Parathyroid adenoma (tissue), 2 donors: ENCODE results near the gene FZD4.

Experiments
- H2AFZ ChIP-seq: fragments of 300-600 bp; sonication (generic); one replicate; pipeline ENCODE4 v1.7.0; 2017; ENCODE audit warnings: antibody characterized with exemption, mild to moderate bottlenecking
- H3K27ac ChIP-seq: fragments of 300-600 bp; sonication (generic); one replicate; pipeline ENCODE4 v1.7.0; 2017
- H3K27me3 ChIP-seq: fragments of 300-600 bp; sonication (generic); one replicate; pipeline ENCODE4 v1.7.0; 2017; ENCODE audit warnings: low read length; ENCODE audit not compliant: control insufficient read depth, insufficient read depth
- H3K36me3 ChIP-seq: fragments of 300-600 bp; sonication (generic); one replicate; pipeline ENCODE4 v1.7.0; 2017; ENCODE audit warnings: low read length; ENCODE audit not compliant: control insufficient read depth, insufficient read depth
- H3K4me1 ChIP-seq: fragments of 300-600 bp; sonication (generic); one replicate; pipeline ENCODE4 v1.7.0; 2017; ENCODE audit warnings: control low read depth
- H3K4me2 ChIP-seq: fragments of 300-600 bp; sonication (generic); one replicate; pipeline ENCODE4 v1.7.0; 2017; ENCODE audit warnings: low read length
- H3K4me3 ChIP-seq: fragments of 300-600 bp; sonication (generic); one replicate; pipeline ENCODE4 v1.7.0; 2017; ENCODE audit warnings: low read depth, low read length
- H3K79me2 ChIP-seq: fragments of 300-600 bp; sonication (generic); one replicate; pipeline ENCODE4 v1.7.0; 2017; ENCODE audit warnings: control low read depth
- H3K9ac ChIP-seq: fragments of 300-600 bp; sonication (generic); one replicate; pipeline ENCODE4 v1.7.0; 2017; ENCODE audit warnings: mild to moderate bottlenecking
- H3K9me3 ChIP-seq: fragments of 300-600 bp; sonication (generic); one replicate; pipeline ENCODE4 v1.7.0; 2017; ENCODE audit warnings: low read length; ENCODE audit not compliant: control insufficient read depth
- CTCF ChIP-seq: fragments of 300-600 bp; sonication (generic); IDR thresholded peaks from one replicate; pipeline ENCODE4 v1.7.0; 2017; ENCODE audit warnings: antibody characterized with exemption, mild to moderate bottlenecking
- donor health status: primary hyperparathyroidism.

The FZD4 gene

GRCh38 chr11:86990031-86990430 is 34.8 kb upstream of the FZD4 start:
- no peaks in the 10 kb centered on the region for H3K36me3 ChIP-seq
- no peaks in the 10 kb centered on the region for H3K79me2 ChIP-seq
- H3K4me3 ChIP-seq, result no peak overlapping the region
- peaks cover 4% of the 10 kb centered on the region for H3K4me1 ChIP-seq
- H3K9ac ChIP-seq, result no peak overlapping the region
- no peaks in the 10 kb centered on the region for H3K9me3 ChIP-seq
- H2AFZ ChIP-seq, result no peak overlapping the region
- TF ChIP-seq CTCF, result no peak
- H3K27me3 ChIP-seq, result no peaks in the 10 kb centered on the region
- H3K27ac ChIP-seq, result no peak overlapping the region
- H3K4me2 ChIP-seq, result no peak overlapping the region

GRCh38 chr11:86988351-86988881 is 33.2 kb upstream of the FZD4 start:
- Histone ChIP-seq H2AFZ (no peak overlapping the region), H3K4me1 (peaks cover 2% of the 10 kb centered on the region), H3K9me3 (no peaks in the 10 kb centered on the region), H3K27me3 (no peaks in the 10 kb centered on the region), H3K79me2 (no peaks in the 10 kb centered on the region), H3K27ac (no peak overlapping the region), H3K4me3 (no peak overlapping the region), H3K9ac (no peak overlapping the region), H3K36me3 (no peaks in the 10 kb centered on the region), H3K4me2 (no peak overlapping the region)
- TF ChIP-seq CTCF, result no peak

- no peak for TF ChIP-seq CTCF
- Histone ChIP-seq H2AFZ (no peak overlapping the region), H3K4me1 (no peaks in the 10 kb centered on the region), H3K36me3 (no peaks in the 10 kb centered on the region), H3K79me2 (no peaks in the 10 kb centered on the region), H3K27ac (no peak overlapping the region), H3K9me3 (no peaks in the 10 kb centered on the region), H3K4me2 (no peak overlapping the region), H3K9ac (no peak overlapping the region), H3K4me3 (no peak overlapping the region), H3K27me3 (no peaks in the 10 kb centered on the region)
These were observed 32.5 kb upstream of the FZD4 start for GRCh38 chr11:86987679-86988078.

DNA sequence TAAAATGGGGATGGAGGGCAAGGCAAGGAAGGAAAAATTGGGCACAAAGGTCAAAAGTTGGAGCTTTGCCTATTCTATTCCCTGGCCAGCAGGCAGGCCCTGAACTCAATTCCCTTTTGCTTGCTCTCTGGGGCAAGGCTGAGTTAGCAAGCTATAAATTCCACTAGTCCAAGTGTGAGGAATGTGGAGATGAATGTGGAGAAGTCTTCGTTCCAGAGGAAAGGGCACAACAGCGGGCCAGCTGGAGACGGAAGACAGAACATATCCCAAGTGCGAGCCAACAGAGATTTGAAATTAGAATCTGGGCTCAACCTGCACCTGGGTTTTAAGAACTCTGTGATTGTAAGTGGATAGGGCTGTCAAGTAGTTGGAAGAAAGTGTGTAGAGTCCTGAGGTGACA is 29.5 kb upstream of the FZD4 start:
- no peak overlapping the region for H2AFZ ChIP-seq
- no peak overlapping the region for H3K9ac ChIP-seq
- H3K4me1 ChIP-seq, result peaks cover 6% of the 10 kb centered on the region
- H3K9me3 ChIP-seq, result no peaks in the 10 kb centered on the region
- H3K4me3 ChIP-seq, result no peak overlapping the region
- H3K79me2 ChIP-seq, result no peaks in the 10 kb centered on the region
- no peak overlapping the region for H3K27ac ChIP-seq
- H3K36me3 ChIP-seq, result no peaks in the 10 kb centered on the region
- TF ChIP-seq CTCF, result no peak
- H3K4me2 ChIP-seq, result no peak overlapping the region
- no peaks in the 10 kb centered on the region for H3K27me3 ChIP-seq

GRCh38 chr11:86983021-86983488 is 27.9 kb upstream of the FZD4 start:
- no peak overlapping the region for H3K4me3 ChIP-seq
- H3K4me1 ChIP-seq, result peaks cover 10% of the 10 kb centered on the region
- no peaks in the 10 kb centered on the region for H3K79me2 ChIP-seq
- no peak overlapping the region for H2AFZ ChIP-seq
- H3K9me3 ChIP-seq, result no peaks in the 10 kb centered on the region
- H3K36me3 ChIP-seq, result no peaks in the 10 kb centered on the region
- no peaks in the 10 kb centered on the region for H3K27me3 ChIP-seq
- H3K4me2 ChIP-seq, result no peak overlapping the region
- no peak for TF ChIP-seq CTCF
- H3K9ac ChIP-seq, result no peak overlapping the region
- no peak overlapping the region for H3K27ac ChIP-seq
